ENCODE measurements around the gene NOL4L. TPM values are rescaled to one million over a fixed set of nuclear protein-coding genes. Genes with fewer than 3 reads are reported as not detected.

The NOL4L gene
- total and polyA plus RNA-seq, 2 experiments from 2014 or later: 38.8 to 39.2 TPM

GRCh38 chr20:32440069-32440757 is 144.9 kb downstream of the NOL4L start:
- H3K9me2 ChIP-seq (ENCODE audit: insufficient read depth): no peaks in the 10 kb centered on the region
- no peak overlapping the region for H3K4me3 ChIP-seq
- Mint-ChIP-seq H3K4me3 (no peak overlapping the region), H3K9me3 (no peaks in the 10 kb centered on the region), H3K36me3 (ENCODE audit: low read depth) (peaks cover 3% of the 10 kb centered on the region), H3K27ac (no peak overlapping the region), H3K4me1 (peaks cover 21% of the 10 kb centered on the region), H3K27me3 (ENCODE audit: insufficient read depth, low read depth, poor library complexity) (no peaks in the 10 kb centered on the region)
- no peaks in the 10 kb centered on the region for H3K79me2 ChIP-seq (replicated peaks; ENCODE audit: insufficient read depth)
- ATAC-seq (no peak), DNase-seq (ENCODE audit: low spot score) (no peak)
- H3K27ac ChIP-seq (ENCODE audit: low read depth): no peak overlapping the region
- peaks cover 4% of the 10 kb centered on the region for H3F3A ChIP-seq (replicated peaks; ENCODE audit: low read depth)
- H3K4me1 ChIP-seq (ENCODE audit: insufficient read depth): peaks cover 17% of the 10 kb centered on the region
- no peaks in the 10 kb centered on the region; the same call in 1 of the 2 replicates for H3K36me3 ChIP-seq (ENCODE audit: insufficient read depth)
- H3K4me2 ChIP-seq: no peak overlapping the region
- TF ChIP-seq ETS1 (IDR thresholded peaks at IDR 0.05): no peak
- no peak for TF ChIP-seq CREB1 (CRISPR knock-in tag; IDR thresholded peaks at IDR 0.05; ENCODE audit: low read depth)
- no peaks in the 10 kb centered on the region for H3K27me3 ChIP-seq (ENCODE audit: insufficient read depth)
- no peak overlapping the region for H2AFZ ChIP-seq
- H4K20me1 ChIP-seq (replicated peaks; ENCODE audit: insufficient read depth): peaks cover 30% of the 10 kb centered on the region

GRCh38 chr20:32439132-32439829 is 145.9 kb downstream of the NOL4L start:
- Histone ChIP-seq H3F3A (replicated peaks; ENCODE audit: low read depth) (no peaks in the 10 kb centered on the region; the same call in 1 of the 2 replicates), H3K36me3 (ENCODE audit: insufficient read depth) (no peaks in the 10 kb centered on the region; the same call in 1 of the 2 replicates), H3K79me2 (replicated peaks; ENCODE audit: insufficient read depth) (no peaks in the 10 kb centered on the region), H3K4me1 (ENCODE audit: insufficient read depth) (0 out of 2 replicates have a peak, but pooled peaks cover 8% of the 10 kb centered on the region), H4K20me1 (replicated peaks; ENCODE audit: insufficient read depth) (peaks cover 29% of the 10 kb centered on the region), H3K9me2 (ENCODE audit: insufficient read depth) (0 out of 2 replicates have a peak, but pooled peaks cover 4% of the 10 kb centered on the region), H3K27ac (ENCODE audit: low read depth) (no peak overlapping the region), H2AFZ (no peak overlapping the region), H3K4me3 (no peak overlapping the region), H3K27me3 (ENCODE audit: insufficient read depth) (no peaks in the 10 kb centered on the region), H3K4me2 (no peak overlapping the region)
- TF ChIP-seq POLR2AphosphoS5 (IDR thresholded peaks at IDR 0.05; ENCODE audit: low read depth) (no peak), REST (IDR thresholded peaks at IDR 0.05; ENCODE audit: unreplicated experiment) (no peak), CTCF (conservative IDR thresholded peaks at IDR 0.05; ENCODE audit: low read depth in 2 of 2) (peak in 1 of 2 experiments; percentile 23; a peak in 1 of 4 replicates)
- Mint-ChIP-seq H3K27me3 (ENCODE audit: insufficient read depth, low read depth, poor library complexity) (no peaks in the 10 kb centered on the region), H3K4me1 (peaks cover 14% of the 10 kb centered on the region; the same call in 2 of the 3 replicates), H3K4me3 (no peak overlapping the region), H3K27ac (no peak overlapping the region), H3K36me3 (ENCODE audit: low read depth) (peaks cover 7% of the 10 kb centered on the region), H3K9me3 (no peaks in the 10 kb centered on the region)
- ATAC-seq (peak; percentile 23; the same call in 1 of the 3 replicates), DNase-seq (ENCODE audit: low spot score) (no peak)

Data from GM23338 (cell line).